GM12891 (cell line): ENCODE measurements around the gene CFAP45.

Experiments
- POLR2A ChIP-seq: IDR thresholded peaks from 2 replicates; pipeline ENCODE4 v1.6.1; 2011; ENCODE audit warnings: low read depth, low read length, control low read depth
- POLR2AphosphoS5 ChIP-seq: IDR thresholded peaks from 2 replicates; pipeline ENCODE4 v1.6.1; 2011; ENCODE audit warnings: low read depth, low read length, control low read depth
- SPI1 ChIP-seq: IDR thresholded peaks from 2 replicates; pipeline ENCODE4 v1.6.1; 2011; ENCODE audit warnings: low read depth, low read length, control low read depth
- TAF1 ChIP-seq: IDR thresholded peaks from 2 replicates; pipeline ENCODE4 v1.6.1; 2011; ENCODE audit warnings: low read depth, low read length, control low read depth

- TF ChIP-seq POLR2A (no peak), POLR2AphosphoS5 (no peak), TAF1 (no peak), SPI1 (no peak)
Measured at GRCh38 chr1:159835862-159836525, 64.0 kb downstream of the CFAP45 start.
